D721Med (cell line): ENCODE measurements around the gene BCAM.

Source experiments
- DNase-seq: peaks from one replicate; pipeline ENCODE4 v3.0.0; 2011; ENCODE audit warnings: low spot score; ENCODE audit not compliant: insufficient read length
- FAIRE-seq: peaks from 2 replicates; lab custom pipeline; 2011; peaks lifted over from hg19 to GRCh38; lab: Jason Lieb, UNC
- CTCF ChIP-seq: IDR thresholded peaks from 2 replicates; pipeline ENCODE4 v1.5.1; 2012; ENCODE audit warnings: mild to moderate bottlenecking, control low read depth; ENCODE audit not compliant: insufficient read depth; ENCODE audit errors: missing control alignments

Gene BCAM

GRCh38 chr19:44794610-44795009, 14.3 kb upstream of the BCAM start:
- FAIRE-seq (no peak), DNase-seq (no peak)
- TF ChIP-seq CTCF: no peak

GRCh38 chr19:44795398-44795987, 13.4 kb upstream of the BCAM start:
- TF ChIP-seq CTCF: no peak
- FAIRE-seq: no peak
- no peak for DNase-seq

- no peak for TF ChIP-seq CTCF
- DNase-seq (no peak), FAIRE-seq (no peak)
Measured at GRCh38 chr19:44796701-44797115, 12.2 kb upstream of the BCAM start.

- DNase-seq (no peak), FAIRE-seq (no peak)
- TF ChIP-seq CTCF: no peak
Measured at GRCh38 chr19:44799627-44800346, 9.1 kb upstream of the BCAM start.

- FAIRE-seq (no peak), DNase-seq (peak; percentile 68)
- TF ChIP-seq CTCF: peak; percentile 85
Measured at GRCh38 chr19:44800461-44800860, 8.4 kb upstream of the BCAM start.

- DNase-seq: no peak
Measured at GRCh38 chr19:44803442-44804428, 5.2 kb upstream of the BCAM start.

More at GRCh38 chr19:44803442-44804428, 5.2 kb upstream of the BCAM start:
- no peak for FAIRE-seq
- no peak for TF ChIP-seq CTCF
